Measurements from ENCODE around the gene TCIRG1.

Gene TCIRG1

GRCh38 chr11:68014947-68015447 lies 23.8 kb upstream of the TCIRG1 start:
- H3K27me3 ChIP-seq (ENCODE audit: insufficient read depth, poor library complexity, severe bottlenecking) = no peaks in the 10 kb centered on the region
- no peak for DNase-seq (ENCODE audit: low read depth in 1 of 2, low spot score in 1 of 2)
- TF ChIP-seq CTCF (IDR thresholded peaks at IDR 0.05; ENCODE audit: insufficient read depth, low read length) = no peak
- no peak for TF ChIP-seq REST (IDR thresholded peaks at IDR 0.05; ENCODE audit: insufficient replicate concordance, low read depth)
- TF ChIP-seq SPI1 (IDR thresholded peaks at IDR 0.05; ENCODE audit: borderline replicate concordance, low read depth) = no peak
- no peak for TF ChIP-seq GABPA (IDR thresholded peaks at IDR 0.05; ENCODE audit: low read depth)
- no peak for TF ChIP-seq POLR2AphosphoS5 (IDR thresholded peaks at IDR 0.05; ENCODE audit: low read depth)
- H3K4me3 ChIP-seq (replicated peaks; ENCODE audit: insufficient read depth, low read length) = no peak overlapping the region
- no peak overlapping the region for H3K27ac ChIP-seq (replicated peaks)

GRCh38 chr11:68015467-68015866 lies 23.4 kb upstream of the TCIRG1 start:
- no peak for TF ChIP-seq CTCF (IDR thresholded peaks at IDR 0.05; ENCODE audit: insufficient read depth, low read length)
- no peak for TF ChIP-seq SPI1 (IDR thresholded peaks at IDR 0.05; ENCODE audit: borderline replicate concordance, low read depth)
- TF ChIP-seq REST (IDR thresholded peaks at IDR 0.05; ENCODE audit: insufficient replicate concordance, low read depth) = no peak
- TF ChIP-seq GABPA (IDR thresholded peaks at IDR 0.05; ENCODE audit: low read depth) = no peak
- Histone ChIP-seq H3K27me3 (ENCODE audit: insufficient read depth, poor library complexity, severe bottlenecking) (no peaks in the 10 kb centered on the region), H3K27ac (replicated peaks) (no peak overlapping the region)

GRCh38 chr11:68016161-68016903 lies 22.5 kb upstream of the TCIRG1 start:
- no peak for TF ChIP-seq REST (IDR thresholded peaks at IDR 0.05; ENCODE audit: insufficient replicate concordance, low read depth)
- TF ChIP-seq SPI1 (IDR thresholded peaks at IDR 0.05; ENCODE audit: borderline replicate concordance, low read depth) = no peak
- no peak for TF ChIP-seq CTCF (IDR thresholded peaks at IDR 0.05; ENCODE audit: insufficient read depth, low read length)
- TF ChIP-seq POLR2AphosphoS5 (IDR thresholded peaks at IDR 0.05; ENCODE audit: low read depth) = 0 out of 2 replicates have a peak, but pooled peaks have one; percentile 3
- TF ChIP-seq GABPA (IDR thresholded peaks at IDR 0.05; ENCODE audit: low read depth) = no peak
- H3K4me3 ChIP-seq (replicated peaks; ENCODE audit: insufficient read depth, low read length) = no peak overlapping the region
- H3K27ac ChIP-seq (replicated peaks) = no peak overlapping the region
- DNase-seq (ENCODE audit: low read depth in 1 of 2, low spot score in 1 of 2) = no peak
- H3K27me3 ChIP-seq (ENCODE audit: insufficient read depth, poor library complexity, severe bottlenecking) = no peaks in the 10 kb centered on the region

More at GRCh38 chr11:68015467-68015866, 23.4 kb upstream of the TCIRG1 start:
- DNase-seq (ENCODE audit: low read depth in 1 of 2, low spot score in 1 of 2) = no peak
- no peak overlapping the region for H3K4me3 ChIP-seq (replicated peaks; ENCODE audit: insufficient read depth, low read length)

Data from HL-60 (cell line).